ENCODE results near the gene DNM3.
"Not testable (repeated sequence)": the region's sequence is repeated elsewhere in the genome, so short reads cannot be mapped to it uniquely, and the experiment has no call there.

DNM3 gene

GRCh38 chr1:172054172-172054571 lies 212.9 kb downstream of the DNM3 start:
- no peaks in the 10 kb centered on the region for H4K20me1 ChIP-seq (ENCODE audit: insufficient read depth, low read length)
- no peak overlapping the region for H2AFZ ChIP-seq (ENCODE audit: low read length)
- no peak overlapping the region for H3K27ac ChIP-seq (ENCODE audit: low read depth, low read length, poor library complexity, severe bottlenecking)
- no peaks in the 10 kb centered on the region for H3K79me2 ChIP-seq (ENCODE audit: insufficient read depth, low read length)
- TF ChIP-seq CTCF (IDR thresholded peaks at IDR 0.05; ENCODE audit: low read length) (no peak), EZH2 (IDR thresholded peaks at IDR 0.05; ENCODE audit: borderline replicate concordance, low read length) (no peak)
- no peaks in the 10 kb centered on the region for H3K36me3 ChIP-seq (ENCODE audit: insufficient read depth, low read length)
- no peaks in the 10 kb centered on the region for H3K9me2 ChIP-seq (ENCODE audit: low read depth, low read length)
- H3F3A ChIP-seq (ENCODE audit: insufficient read depth, low read length), result no peaks in the 10 kb centered on the region
- H3K27me3 ChIP-seq (ENCODE audit: insufficient read depth, low read length), result no peaks in the 10 kb centered on the region
- H3K9ac ChIP-seq (ENCODE audit: low read length), result no peak overlapping the region
- H3K4me2 ChIP-seq (ENCODE audit: low read length), result no peak overlapping the region
- no peaks in the 10 kb centered on the region for H3K4me1 ChIP-seq (ENCODE audit: insufficient read depth, low read length, severe bottlenecking)
- no peaks in the 10 kb centered on the region for H3K9me3 ChIP-seq (ENCODE audit: low read length)
- no peak overlapping the region for H3K4me3 ChIP-seq (ENCODE audit: low read depth, low read length, poor library complexity, severe bottlenecking)

GRCh38 chr1:172055816-172056419 lies 214.6 kb downstream of the DNM3 start:
- H3K4me1 ChIP-seq (ENCODE audit: insufficient read depth, low read length, severe bottlenecking); H4K20me1 ChIP-seq (ENCODE audit: insufficient read depth, low read length); H3K9me2 ChIP-seq (ENCODE audit: low read depth, low read length); H3F3A ChIP-seq (ENCODE audit: insufficient read depth, low read length); H3K9ac ChIP-seq (ENCODE audit: low read length); H3K4me3 ChIP-seq (ENCODE audit: low read depth, low read length, poor library complexity, severe bottlenecking); H3K27ac ChIP-seq (ENCODE audit: low read depth, low read length, poor library complexity, severe bottlenecking); H3K79me2 ChIP-seq (ENCODE audit: insufficient read depth, low read length); H2AFZ ChIP-seq (ENCODE audit: low read length); H3K9me3 ChIP-seq (ENCODE audit: low read length); H3K4me2 ChIP-seq (ENCODE audit: low read length); H3K36me3 ChIP-seq (ENCODE audit: insufficient read depth, low read length); H3K27me3 ChIP-seq (ENCODE audit: insufficient read depth, low read length): not testable (repeated sequence)

GRCh38 chr1:172068334-172068733 lies 227.0 kb downstream of the DNM3 start:
- Histone ChIP-seq H2AFZ (ENCODE audit: low read length) (no peak overlapping the region), H4K20me1 (ENCODE audit: insufficient read depth, low read length) (no peaks in the 10 kb centered on the region), H3K4me1 (ENCODE audit: insufficient read depth, low read length, severe bottlenecking) (no peaks in the 10 kb centered on the region), H3K9ac (ENCODE audit: low read length) (no peak overlapping the region), H3F3A (ENCODE audit: insufficient read depth, low read length) (no peaks in the 10 kb centered on the region), H3K27ac (ENCODE audit: low read depth, low read length, poor library complexity, severe bottlenecking) (no peak overlapping the region), H3K36me3 (ENCODE audit: insufficient read depth, low read length) (no peaks in the 10 kb centered on the region), H3K79me2 (ENCODE audit: insufficient read depth, low read length) (no peaks in the 10 kb centered on the region), H3K9me3 (ENCODE audit: low read length) (no peaks in the 10 kb centered on the region), H3K4me2 (ENCODE audit: low read length) (no peak overlapping the region), H3K9me2 (ENCODE audit: low read depth, low read length) (no peaks in the 10 kb centered on the region), H3K27me3 (ENCODE audit: insufficient read depth, low read length) (no peaks in the 10 kb centered on the region), H3K4me3 (ENCODE audit: low read depth, low read length, poor library complexity, severe bottlenecking) (no peak overlapping the region)
- TF ChIP-seq EZH2 (IDR thresholded peaks at IDR 0.05; ENCODE audit: borderline replicate concordance, low read length) (no peak), CTCF (IDR thresholded peaks at IDR 0.05; ENCODE audit: low read length) (no peak)

- H3K36me3 ChIP-seq (ENCODE audit: insufficient read depth, low read length), result no peaks in the 10 kb centered on the region
- H3K9ac ChIP-seq (ENCODE audit: low read length), result no peak overlapping the region
- no peak overlapping the region for H3K27ac ChIP-seq (ENCODE audit: low read depth, low read length, poor library complexity, severe bottlenecking)
- H3K27me3 ChIP-seq (ENCODE audit: insufficient read depth, low read length), result no peaks in the 10 kb centered on the region
- H3K4me3 ChIP-seq (ENCODE audit: low read depth, low read length, poor library complexity, severe bottlenecking), result no peak overlapping the region
- TF ChIP-seq CTCF (IDR thresholded peaks at IDR 0.05; ENCODE audit: low read length) (no peak), EZH2 (IDR thresholded peaks at IDR 0.05; ENCODE audit: borderline replicate concordance, low read length) (no peak)
- H3K4me1 ChIP-seq (ENCODE audit: insufficient read depth, low read length, severe bottlenecking), result no peaks in the 10 kb centered on the region
- no peak overlapping the region for H2AFZ ChIP-seq (ENCODE audit: low read length)
- H4K20me1 ChIP-seq (ENCODE audit: insufficient read depth, low read length), result no peaks in the 10 kb centered on the region
- no peaks in the 10 kb centered on the region for H3K9me3 ChIP-seq (ENCODE audit: low read length)
- H3K4me2 ChIP-seq (ENCODE audit: low read length), result no peak overlapping the region
- H3K9me2 ChIP-seq (ENCODE audit: low read depth, low read length), result no peaks in the 10 kb centered on the region
- H3K79me2 ChIP-seq (ENCODE audit: insufficient read depth, low read length), result no peaks in the 10 kb centered on the region
- H3F3A ChIP-seq (ENCODE audit: insufficient read depth, low read length), result no peaks in the 10 kb centered on the region
Observed at GRCh38 chr1:172069051-172069450, 227.8 kb downstream of the DNM3 start.

Data from OCI-LY1 (cell line).